Activated CD8-positive, alpha-beta memory T cell treated with anti-CD3 and anti-CD28 coated beads for 1 hour (primary cell): ENCODE measurements around the gene TXNDC15.

ENCODE experiments used
- DNase-seq, 2 donors: peaks; one replicate each; pipeline ENCODE4 v3.0.0-alpha.2; 2020; ENCODE audit warnings: low read depth in 1 of 2; ENCODE audit errors: extremely low read depth in 1 of 2

TXNDC15 gene

GRCh38 chr5:134913795-134914194 is 39.6 kb downstream of the TXNDC15 start:
- DNase-seq: no peak

GRCh38 chr5:134917070-134917815 is 43.1 kb downstream of the TXNDC15 start:
- no peak for DNase-seq

GRCh38 chr5:134918861-134919260 is 44.7 kb downstream of the TXNDC15 start:
- no peak for DNase-seq

- DNase-seq: no peak
Measured at GRCh38 chr5:134920848-134921575, 46.8 kb downstream of the TXNDC15 start.

GRCh38 chr5:134932508-134932907 is 58.3 kb downstream of the TXNDC15 start:
- no peak for DNase-seq

- DNase-seq: no peak
Measured at GRCh38 chr5:134934202-134934601, 60.0 kb downstream of the TXNDC15 start.

GRCh38 chr5:134935711-134936602 is 61.8 kb downstream of the TXNDC15 start:
- DNase-seq: no peak

- DNase-seq: no peak
Measured at GRCh38 chr5:134937526-134937925, 63.4 kb downstream of the TXNDC15 start.

GRCh38 chr5:134938030-134938429 is 63.9 kb downstream of the TXNDC15 start:
- DNase-seq: no peak

- no peak for DNase-seq
Measured at GRCh38 chr5:134939500-134939899, 65.3 kb downstream of the TXNDC15 start.

- DNase-seq: no peak
Measured at GRCh38 chr5:134943547-134943946, 69.4 kb downstream of the TXNDC15 start.

- no peak for DNase-seq
Measured at GRCh38 chr5:134944630-134945029, 70.5 kb downstream of the TXNDC15 start.

- no peak for DNase-seq
Measured at GRCh38 chr5:134945041-134945440, 70.9 kb downstream of the TXNDC15 start.

- DNase-seq: no peak
Measured at GRCh38 chr5:134948911-134949310, 74.7 kb downstream of the TXNDC15 start.

- no peak for DNase-seq
Measured at GRCh38 chr5:134949316-134949715, 75.1 kb downstream of the TXNDC15 start.
